Measurements from ENCODE around the gene TP53BP1.

TP53BP1 gene

DNA sequence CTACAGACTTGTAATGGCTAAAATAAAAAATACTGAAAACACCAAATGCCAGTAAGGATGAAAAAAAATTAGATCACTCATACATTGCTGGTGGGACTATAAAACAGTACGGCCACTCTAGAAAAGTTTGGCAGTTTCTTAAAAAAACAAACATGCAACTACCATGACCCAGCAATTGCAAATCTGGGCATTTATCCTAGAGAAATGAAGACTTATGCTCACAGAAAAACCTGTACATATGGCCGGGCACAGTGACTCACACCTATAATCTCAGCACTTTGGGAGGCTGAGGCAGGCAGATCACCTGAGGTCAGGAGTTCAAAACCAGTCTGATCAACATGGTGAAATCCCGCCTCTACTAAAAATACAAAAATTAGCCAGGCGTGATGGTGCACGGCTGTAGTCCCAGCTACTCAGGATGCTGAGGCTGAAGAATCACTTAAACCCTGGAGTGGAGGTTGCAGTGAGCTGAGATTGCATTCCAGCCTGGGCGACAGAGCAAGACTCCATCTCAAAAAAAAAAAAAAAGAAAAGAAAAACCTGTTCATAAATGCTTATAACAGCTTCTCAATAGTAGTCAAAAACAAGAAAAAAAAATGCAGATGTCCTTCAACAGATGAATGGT, 5.6 kb downstream of the TP53BP1 start:
- TF ChIP-seq ZFX (IDR thresholded peaks at IDR 0.05): no peak
- TF ChIP-seq, protein P1, sequence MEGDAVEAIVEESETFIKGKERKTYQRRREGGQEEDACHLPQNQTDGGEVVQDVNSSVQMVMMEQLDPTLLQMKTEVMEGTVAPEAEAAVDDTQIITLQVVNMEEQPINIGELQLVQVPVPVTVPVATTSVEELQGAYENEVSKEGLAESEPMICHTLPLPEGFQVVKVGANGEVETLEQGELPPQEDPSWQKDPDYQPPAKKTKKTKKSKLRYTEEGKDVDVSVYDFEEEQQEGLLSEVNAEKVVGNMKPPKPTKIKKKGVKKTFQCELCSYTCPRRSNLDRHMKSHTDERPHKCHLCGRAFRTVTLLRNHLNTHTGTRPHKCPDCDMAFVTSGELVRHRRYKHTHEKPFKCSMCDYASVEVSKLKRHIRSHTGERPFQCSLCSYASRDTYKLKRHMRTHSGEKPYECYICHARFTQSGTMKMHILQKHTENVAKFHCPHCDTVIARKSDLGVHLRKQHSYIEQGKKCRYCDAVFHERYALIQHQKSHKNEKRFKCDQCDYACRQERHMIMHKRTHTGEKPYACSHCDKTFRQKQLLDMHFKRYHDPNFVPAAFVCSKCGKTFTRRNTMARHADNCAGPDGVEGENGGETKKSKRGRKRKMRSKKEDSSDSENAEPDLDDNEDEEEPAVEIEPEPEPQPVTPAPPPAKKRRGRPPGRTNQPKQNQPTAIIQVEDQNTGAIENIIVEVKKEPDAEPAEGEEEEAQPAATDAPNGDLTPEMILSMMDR (conservative IDR thresholded peaks at IDR 0.05): no peak
- H3K27ac ChIP-seq: no peak overlapping the region

DNA sequence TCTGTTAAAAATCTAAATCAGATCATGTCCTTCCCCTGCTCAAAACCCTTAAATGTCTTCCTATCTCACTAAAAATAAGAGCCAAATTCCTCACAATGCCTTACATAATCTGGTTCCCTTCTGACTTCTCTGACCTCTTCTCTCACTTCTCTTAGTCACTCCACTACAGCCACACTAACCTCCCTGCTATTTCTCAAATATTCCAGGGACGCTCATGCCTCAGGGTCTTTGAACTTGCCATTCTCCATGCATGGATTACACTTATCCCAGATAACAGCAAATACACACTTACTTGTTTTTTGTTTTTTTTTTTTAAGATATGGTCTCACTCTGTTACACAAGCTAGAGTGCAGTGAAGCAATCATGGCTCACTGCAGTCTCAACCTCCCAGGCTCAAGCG, 8.5 kb downstream of the TP53BP1 start:
- TF ChIP-seq, protein P1 (conservative IDR thresholded peaks at IDR 0.05): no peak
- no peak for TF ChIP-seq ZFX (IDR thresholded peaks at IDR 0.05)

DNA sequence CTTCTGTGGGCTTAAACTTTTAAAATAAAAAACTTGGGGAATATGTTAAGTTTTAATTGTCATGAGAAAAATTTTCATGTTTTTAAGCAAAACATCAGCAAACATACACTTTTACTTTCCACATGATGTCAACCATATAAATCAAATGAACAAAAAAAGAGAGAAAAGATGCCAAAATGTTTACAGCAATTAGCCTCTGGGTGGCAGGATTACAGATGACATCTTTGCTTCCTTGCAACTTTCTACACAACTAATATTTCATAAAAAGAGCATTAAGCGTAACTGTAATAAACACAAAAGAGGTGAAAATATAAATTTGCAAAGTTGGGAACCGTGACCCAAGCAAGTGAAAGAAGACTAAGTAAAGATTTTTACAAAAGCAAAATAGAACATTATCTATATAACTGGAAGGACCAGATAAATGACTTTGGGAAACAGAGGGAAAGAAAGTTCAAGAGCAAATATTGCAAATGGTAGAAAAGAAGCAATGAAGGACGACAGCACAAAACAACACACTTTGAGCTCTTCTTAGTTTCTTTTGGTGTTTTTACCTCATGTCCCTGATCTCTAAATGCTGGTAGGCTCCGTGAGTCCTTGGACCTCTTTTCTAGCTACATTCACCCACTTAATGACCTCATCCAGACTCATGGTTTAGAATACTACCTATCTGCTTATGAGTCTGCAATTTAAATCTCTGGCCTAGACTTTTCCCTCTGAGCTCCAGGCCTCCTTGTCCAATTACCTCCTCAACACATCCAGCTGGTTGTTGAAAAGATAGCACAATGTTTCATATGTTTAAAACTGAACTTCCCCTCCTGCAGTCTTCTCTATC, 9.4 kb downstream of the TP53BP1 start:
- H3K27ac ChIP-seq: no peak overlapping the region
- TF ChIP-seq, protein P1 (conservative IDR thresholded peaks at IDR 0.05): peak; percentile 58
- TF ChIP-seq ZFX (IDR thresholded peaks at IDR 0.05): no peak

More for the DNA sequence above, 8.5 kb downstream of the TP53BP1 start:
- no peak overlapping the region for H3K27ac ChIP-seq

DNA sequence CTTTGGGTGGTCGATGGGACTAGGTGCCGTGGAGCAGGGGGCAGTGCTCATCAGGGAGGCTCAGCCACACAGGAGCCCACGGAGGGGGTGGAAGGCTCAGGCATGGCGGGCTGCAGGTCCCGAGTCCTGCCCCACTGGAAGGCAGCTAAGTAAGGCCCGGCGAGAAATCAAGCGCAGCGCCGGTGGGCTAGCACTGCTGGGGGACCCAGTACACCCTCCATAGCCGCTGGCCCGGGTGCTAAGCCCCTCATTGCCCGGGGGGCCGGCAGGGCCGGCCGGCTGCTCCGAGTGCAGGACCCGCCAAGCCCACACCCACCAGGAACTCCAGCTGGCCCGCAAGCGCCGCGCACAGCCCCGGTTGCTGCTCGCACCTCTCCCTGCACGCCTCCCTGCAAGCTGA, 19.1 kb downstream of the TP53BP1 start:
- H3K27ac ChIP-seq: no peak overlapping the region
- TF ChIP-seq, protein P1 (conservative IDR thresholded peaks at IDR 0.05): no peak
- TF ChIP-seq ZFX (IDR thresholded peaks at IDR 0.05): no peak

DNA sequence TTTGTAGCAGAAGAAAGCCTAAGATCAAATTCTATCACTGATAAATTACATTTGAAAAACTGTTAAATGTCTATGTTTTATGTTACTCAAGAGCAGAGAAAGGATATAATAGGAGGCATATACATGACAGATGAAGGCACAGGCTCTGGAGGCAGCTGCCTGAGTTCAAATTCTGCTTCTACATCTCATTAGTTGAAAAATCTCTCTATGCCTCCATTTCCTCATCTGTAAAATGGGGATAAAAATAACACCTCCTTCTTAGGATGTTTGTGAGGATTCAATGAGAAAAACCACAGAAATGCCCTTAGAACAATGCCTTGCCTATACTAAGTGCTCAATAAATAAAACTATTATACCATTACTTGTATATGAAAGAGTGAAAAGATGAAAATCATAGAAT, 21.0 kb downstream of the TP53BP1 start:
- no peak for TF ChIP-seq ZFX (IDR thresholded peaks at IDR 0.05)
- TF ChIP-seq, protein P1 (conservative IDR thresholded peaks at IDR 0.05): no peak
- H3K27ac ChIP-seq: no peak overlapping the region

DNA sequence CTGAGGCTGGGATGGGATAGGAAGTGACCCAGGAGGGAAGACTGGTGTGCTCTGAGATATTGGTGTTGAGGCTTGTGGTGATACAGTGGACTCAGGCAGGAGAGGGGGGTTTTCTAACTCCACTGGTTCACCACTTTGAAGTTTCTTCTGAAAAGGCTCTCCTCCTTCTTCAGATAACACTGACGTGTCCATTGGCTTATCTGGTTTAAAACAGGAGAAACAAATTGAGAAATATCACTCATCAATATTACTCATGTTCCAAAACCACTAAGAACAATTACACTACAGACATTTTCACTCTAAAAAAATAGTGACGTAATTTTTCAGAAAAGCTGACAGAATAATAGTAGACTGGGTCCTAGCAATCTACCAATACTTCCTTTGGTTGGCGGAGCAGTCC, 23.1 kb downstream of the TP53BP1 start:
- no peak overlapping the region for H3K27ac ChIP-seq
- no peak for TF ChIP-seq ZFX (IDR thresholded peaks at IDR 0.05)
- TF ChIP-seq, protein P1 (conservative IDR thresholded peaks at IDR 0.05): no peak

DNA sequence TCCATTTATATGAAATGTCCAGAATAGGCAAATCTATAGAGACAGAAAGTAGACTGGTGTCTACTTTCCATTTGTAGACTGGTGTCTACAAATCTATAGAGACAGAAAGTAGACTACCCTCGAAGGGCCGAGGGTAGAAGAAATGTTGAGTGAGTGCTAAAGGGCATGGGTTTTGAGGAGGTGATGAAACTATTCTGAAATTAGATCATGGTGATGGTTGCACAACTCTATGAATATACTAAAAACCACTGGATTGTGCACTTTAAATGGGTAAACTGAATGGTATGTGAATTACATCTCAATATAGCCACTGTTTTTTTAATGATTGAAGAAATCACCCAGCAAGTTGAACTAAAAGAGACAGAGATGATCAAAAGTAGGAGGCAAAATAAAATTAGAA, 27.9 kb downstream of the TP53BP1 start:
- TF ChIP-seq, protein P1 (conservative IDR thresholded peaks at IDR 0.05): no peak
- TF ChIP-seq ZFX (IDR thresholded peaks at IDR 0.05): no peak
- no peak overlapping the region for H3K27ac ChIP-seq
